Ramos (cell line): ENCODE results near the gene SLC25A4.
"Not testable (repeated sequence)": the region's sequence is repeated elsewhere in the genome, so short reads cannot be mapped to it uniquely, and the experiment has no call there.

Source experiments
- in situ Hi-C: fragments of 300-500 bp; cut with MboI; formaldehyde crosslinking; loops from one replicate; pipeline ENCODE4 v1.14.3; 2022; ENCODE audit warnings: low sequenced_read_pairs; ENCODE audit not compliant: unreplicated experiment

The SLC25A4 gene

DNA sequence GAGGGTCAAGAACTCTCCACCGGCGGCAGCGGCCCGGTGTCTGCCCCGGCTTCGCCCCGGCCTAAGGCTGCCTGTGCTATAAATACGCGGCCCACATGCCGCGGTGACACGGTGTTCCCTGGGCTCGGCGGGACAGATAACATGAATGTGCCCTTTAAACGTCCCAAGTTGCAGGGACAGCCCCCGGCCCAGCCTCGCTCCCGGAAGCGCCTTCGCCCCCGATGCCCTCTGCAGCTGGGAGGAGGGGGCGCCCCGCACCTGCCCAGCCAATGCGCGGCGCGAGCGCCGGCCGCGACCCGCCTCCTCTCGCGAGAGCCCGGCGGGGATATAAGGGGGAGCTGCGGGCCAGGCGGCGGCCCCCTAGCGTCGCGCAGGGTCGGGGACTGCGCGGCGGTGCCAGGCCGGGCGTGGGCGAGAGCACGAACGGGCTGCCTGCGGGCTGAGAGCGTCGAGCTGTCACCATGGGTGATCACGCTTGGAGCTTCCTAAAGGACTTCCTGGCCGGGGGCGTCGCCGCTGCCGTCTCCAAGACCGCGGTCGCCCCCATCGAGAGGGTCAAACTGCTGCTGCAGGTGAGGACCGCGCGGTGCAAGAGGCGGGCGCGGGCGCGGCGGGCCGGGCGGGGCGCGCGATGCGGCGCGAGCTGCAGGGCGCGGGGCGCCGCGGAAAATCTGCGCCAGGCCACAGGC lies at the start of gene SLC25A4:
Gene SLC25A4 (plus strand): TSS at position 355 of the 689 bp plus-strand sequence. CDS start 107 bp downstream, at position 462.
- in situ Hi-C loops, result no loop called here

- in situ Hi-C loops, result no loop called here
These were observed 49.5 kb upstream of the SLC25A4 start for GRCh38 chr4:185093603-185094002.

DNA sequence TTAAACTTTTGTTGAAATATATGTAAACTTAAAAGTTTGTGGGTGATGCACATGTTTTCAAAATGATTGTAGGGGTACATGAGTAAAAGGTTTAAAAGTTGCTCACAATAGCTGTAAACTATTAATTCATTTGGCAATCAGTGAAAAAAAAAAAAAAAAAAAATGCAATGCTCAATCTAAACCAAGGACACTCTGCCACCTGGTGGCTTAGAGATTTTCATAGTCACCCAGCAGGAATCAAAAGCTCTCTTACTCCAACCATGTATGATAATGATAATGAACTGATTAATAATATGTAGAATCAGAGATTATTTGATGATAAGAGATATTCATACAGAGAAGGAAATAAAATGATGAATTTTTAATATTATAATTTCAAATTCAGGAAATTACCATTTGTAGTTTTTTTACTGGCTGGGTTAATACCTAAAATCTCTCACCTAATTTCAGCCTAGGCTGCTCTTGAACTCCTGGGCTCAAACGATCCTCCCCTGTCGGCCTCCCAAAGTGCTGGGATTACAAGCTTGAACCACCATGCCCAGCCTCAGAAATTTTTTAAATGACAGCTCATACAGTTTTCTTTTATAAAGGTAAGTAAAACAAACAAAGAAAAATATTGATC lies 46.9 kb upstream of the SLC25A4 start:
- in situ Hi-C loops, result no loop called here

DNA sequence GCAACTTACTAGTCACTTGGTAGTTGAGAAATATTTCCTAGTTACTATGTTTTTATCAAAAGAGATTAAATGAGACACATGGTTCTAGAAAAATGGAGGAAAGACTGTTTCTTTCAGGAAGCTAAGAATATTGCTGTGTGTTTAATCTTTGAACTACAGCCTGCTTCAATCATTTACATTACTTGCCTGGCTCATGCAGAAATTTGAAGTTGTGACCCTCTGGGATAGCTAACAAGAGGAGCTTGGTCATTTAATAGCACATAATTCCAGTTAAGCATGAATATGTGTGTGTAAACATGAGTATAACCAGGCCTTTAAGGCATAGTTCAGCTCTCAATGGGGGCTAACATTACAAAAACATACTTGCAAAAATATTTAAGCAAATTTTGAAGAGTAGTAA lies 44.6 kb upstream of the SLC25A4 start:
- in situ Hi-C loops, result no loop called here

- in situ Hi-C loops, result no loop called here
These were observed 43.9 kb upstream of the SLC25A4 start for GRCh38 chr4:185099024-185099682.

DNA sequence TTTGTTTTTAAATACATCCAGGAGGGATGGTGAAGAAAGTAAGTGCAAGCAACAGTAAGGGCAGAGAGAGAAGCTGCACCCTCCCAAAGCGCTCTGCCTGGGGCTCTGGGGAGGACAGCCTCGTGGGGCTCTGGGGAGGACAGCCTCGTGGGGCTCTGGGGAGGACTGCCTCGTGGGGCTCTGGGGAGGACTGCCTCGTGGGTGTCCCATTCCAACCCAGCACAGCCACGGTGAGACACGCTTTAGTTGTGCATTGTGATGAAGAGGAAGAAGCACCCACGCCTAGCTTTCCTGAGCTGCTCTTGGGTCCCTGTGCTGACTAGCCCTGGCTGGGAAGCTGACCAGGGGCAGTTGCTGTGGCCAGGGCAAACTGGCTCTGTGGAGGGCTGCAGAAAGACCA lies 43.1 kb upstream of the SLC25A4 start:
- in situ Hi-C loops, result no loop called here

- in situ Hi-C loops, result no loop called here
These were observed 42.6 kb upstream of the SLC25A4 start for GRCh38 chr4:185100423-185100822.

DNA sequence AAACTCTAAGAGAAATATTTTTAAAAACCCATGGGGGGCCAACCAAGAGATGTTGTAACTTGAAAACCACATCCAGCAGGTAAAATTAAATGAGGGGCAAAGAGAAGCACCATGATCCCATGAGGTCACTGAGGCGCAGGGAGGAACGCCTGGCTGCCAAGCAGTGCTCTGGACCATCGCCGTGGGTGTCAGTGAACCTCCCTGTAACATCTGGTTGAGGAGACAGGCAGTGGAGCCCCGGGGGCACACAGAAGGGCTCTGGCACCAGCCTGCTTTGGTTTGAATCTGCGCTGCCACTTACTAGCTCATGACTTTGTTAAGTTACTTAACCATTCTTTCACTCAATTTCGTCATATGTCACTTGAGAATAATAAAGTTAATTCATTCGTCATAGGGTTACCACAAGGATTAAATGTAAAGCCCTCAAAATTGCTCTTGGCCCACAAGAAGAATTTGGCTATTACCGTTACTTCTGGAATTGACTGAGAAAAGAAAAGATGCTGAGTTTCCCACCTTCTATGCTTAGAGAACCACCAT lies 41.6 kb upstream of the SLC25A4 start:
- in situ Hi-C loops, result no loop called here

DNA sequence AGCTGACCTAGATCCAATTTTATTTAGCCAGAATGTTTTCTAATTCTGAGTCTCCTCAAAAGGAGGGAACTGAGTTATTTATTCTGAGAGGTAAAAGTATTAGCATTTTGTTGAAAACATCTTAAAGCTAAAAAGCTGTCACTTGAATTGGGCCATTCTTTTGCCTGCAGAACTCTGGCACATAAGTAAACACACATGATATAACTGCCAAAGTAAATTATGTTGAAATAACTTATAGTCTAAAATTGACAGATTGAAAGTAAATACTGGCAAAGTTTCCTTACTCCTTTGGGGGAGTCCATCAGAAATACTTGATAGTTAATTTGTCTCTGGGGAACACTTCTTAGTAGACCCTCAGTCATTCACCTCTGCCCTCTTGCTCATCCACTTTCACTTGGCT lies 38.3 kb upstream of the SLC25A4 start:
- in situ Hi-C loops, result no loop called here

- in situ Hi-C loops, result no loop called here
These were observed 36.7 kb upstream of the SLC25A4 start for GRCh38 chr4:185106353-185106752.

- in situ Hi-C loops, result not testable (repeated sequence)
These were observed 35.5 kb upstream of the SLC25A4 start for GRCh38 chr4:185107574-185107973.

- in situ Hi-C loops, result no loop called here
These were observed 34.9 kb upstream of the SLC25A4 start for GRCh38 chr4:185108185-185108584.

DNA sequence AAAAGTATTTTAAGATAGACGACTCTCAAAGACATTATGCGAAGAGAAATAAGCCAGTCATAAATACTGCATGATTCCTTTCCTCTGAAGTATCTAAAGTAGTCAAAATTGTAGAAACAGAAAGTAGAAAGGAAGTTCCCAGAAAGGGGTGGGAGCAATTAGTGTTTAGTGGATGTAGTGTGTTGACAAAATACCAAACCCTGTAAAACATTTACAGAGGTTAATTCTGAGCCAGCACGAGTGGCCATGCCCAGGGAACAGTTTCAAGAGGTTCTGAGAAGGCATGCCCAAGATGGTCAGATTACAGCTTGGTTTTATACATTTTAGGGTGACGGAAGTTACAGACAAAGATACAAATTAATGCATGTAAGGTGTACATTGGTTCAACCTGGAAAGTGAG lies 34.4 kb upstream of the SLC25A4 start:
- in situ Hi-C loops, result no loop called here

DNA sequence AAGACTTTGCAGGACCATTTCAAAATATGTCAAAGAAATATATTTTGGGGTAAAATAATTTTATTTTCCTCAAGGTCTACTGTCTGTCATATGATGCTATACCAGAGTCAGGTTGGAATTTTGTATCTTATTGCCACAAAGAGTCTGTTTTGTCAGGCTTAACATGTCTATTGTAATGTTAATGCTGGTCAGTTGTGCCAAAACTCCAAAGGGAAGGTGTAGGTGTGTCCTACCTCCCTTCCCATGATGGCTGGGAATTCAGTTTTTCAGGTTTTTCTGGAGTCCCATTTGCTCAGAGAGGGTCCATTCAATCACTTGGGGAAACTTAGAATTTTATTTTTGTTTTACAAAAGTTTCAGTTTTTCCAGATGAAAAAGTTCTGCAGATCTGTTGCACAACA lies 33.3 kb upstream of the SLC25A4 start:
- in situ Hi-C loops, result no loop called here

DNA sequence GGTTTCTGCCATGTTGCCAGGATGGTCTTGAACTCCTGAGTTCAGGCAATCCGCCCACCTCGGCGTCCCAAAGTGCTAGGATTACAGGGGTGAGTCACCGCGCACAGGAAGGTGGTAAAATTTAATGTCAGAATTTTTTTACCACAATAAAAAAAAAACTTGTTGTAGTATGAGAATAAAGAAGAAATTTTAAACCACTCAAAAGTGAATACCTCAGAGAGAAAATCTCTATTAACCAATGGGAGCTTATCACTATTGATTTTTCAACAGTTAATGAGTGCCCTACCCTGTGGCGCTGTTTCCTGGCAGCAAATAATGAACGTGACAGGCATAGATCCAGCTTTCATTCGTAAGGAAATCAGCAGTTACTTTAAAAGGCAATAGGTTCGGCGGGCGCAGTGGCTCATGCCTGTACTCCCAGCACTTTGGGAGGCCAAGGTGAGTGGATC lies 32.7 kb upstream of the SLC25A4 start:
- in situ Hi-C loops, result no loop called here

DNA sequence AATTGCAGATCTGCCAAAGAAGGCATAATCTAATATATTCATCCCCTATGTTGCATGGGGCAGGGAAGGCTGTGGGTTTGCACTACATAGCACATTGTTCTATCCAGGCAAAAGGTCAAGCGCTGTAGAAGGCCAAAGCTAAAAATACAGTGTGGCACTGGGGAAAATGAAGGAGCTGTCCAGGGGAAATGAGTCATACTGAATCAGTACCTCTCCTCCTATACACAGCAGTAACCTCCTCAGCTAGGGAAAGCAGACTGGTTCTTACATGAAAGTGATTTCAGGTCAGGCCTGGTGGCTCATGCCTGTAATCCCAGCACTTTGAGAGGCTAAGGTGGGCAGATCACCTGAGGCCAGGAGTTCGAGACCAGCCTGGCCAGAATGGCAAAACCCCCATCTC lies 31.0 kb upstream of the SLC25A4 start:
- in situ Hi-C loops, result no loop called here

- in situ Hi-C loops, result no loop called here
These were observed 29.7 kb upstream of the SLC25A4 start for GRCh38 chr4:185113340-185113739.

GRCh38 chr4:185115827-185116232 lies 27.2 kb upstream of the SLC25A4 start:
- in situ Hi-C loops, result no loop called here

DNA sequence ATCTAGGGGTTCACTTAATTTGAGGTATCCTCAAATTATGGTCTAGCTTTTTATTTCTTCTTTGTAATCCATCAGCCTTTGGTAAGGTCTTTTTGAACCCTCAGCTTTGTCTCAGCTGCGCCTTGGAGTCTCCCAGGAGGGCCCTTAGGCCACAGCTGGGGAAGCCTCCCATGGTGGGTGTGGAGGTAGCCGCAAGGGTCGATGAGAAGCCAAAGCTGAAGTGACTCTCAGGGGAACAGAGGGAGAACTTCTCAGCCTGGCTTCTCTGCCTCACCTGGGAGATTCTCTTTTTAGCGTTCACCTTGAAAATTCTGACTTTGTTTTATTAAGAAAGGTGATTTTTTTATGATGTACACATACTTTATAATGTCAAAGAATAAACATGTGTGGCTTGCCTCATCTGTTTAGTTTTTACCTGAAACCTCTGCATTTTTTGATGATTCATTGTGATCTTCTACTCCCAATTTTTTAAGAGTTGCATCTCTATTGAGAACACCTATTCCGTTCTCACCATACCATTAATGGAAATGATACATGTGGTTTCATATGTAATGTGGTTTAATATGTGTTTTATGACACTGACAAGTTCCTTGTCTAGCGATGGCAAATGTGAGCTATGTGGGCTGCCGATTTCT lies 25.6 kb upstream of the SLC25A4 start:
- in situ Hi-C loops, result no loop called here

DNA sequence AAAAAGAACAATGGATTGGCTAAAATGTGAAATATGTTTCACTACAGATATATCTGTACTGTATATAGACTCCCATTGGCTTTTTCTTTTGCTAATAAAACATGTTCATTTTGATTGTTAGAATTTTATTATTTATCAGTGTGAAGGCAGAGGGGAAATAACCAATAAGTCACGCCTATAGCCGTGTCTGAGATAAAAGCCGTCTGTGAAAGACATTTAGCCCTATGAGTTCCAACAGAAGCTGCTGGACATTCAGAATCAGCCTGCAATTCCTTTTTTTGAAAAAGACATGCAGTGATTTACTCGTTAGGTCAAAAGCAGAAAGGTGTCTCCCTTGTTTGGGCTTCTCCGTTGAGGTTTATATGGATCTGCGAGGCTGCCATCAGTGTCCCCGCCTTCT lies 24.2 kb upstream of the SLC25A4 start:
- in situ Hi-C loops, result no loop called here

DNA sequence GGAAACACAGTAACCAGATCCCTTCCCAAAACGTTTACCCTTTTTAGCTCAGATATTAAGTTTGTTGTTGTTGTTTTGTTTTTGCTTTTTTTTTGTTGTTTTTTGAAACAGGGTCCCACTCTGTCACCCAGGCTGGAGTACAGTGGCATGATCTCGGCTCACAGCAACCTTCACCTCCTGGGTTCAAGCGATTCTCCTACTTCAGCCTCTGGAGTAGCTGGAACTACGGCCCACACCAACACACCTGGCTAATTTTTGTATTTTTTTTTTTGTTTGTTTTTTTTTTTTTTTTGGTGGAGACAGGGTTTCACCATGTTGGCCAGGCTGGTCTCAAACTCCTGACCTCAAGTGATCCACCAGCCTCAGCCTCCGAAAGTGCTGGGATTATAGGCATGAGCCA lies 23.6 kb upstream of the SLC25A4 start:
- in situ Hi-C loops, result not testable (repeated sequence)
